GM18909 (cell line): ENCODE measurements around the gene LRRC8B.

Experiments used
- ATAC-seq: cut with Tn5 transposase; IDR thresholded peaks from one replicate; pipeline ENCODE4 v1.9.1; 2021; ENCODE audit warnings: mild to moderate bottlenecking; ENCODE audit not compliant: unreplicated experiment, poor library complexity

The LRRC8B gene

GRCh38 chr1:89546082-89546889, 21.7 kb downstream of the LRRC8B start:
- ATAC-seq: no peak

- ATAC-seq: no peak
Observed at GRCh38 chr1:89546934-89547562, 22.4 kb downstream of the LRRC8B start.

GRCh38 chr1:89547563-89548116, 23.0 kb downstream of the LRRC8B start:
- ATAC-seq: no peak

- ATAC-seq: no peak
Observed at GRCh38 chr1:89548122-89548857, 23.7 kb downstream of the LRRC8B start.

- ATAC-seq: no peak
Observed at GRCh38 chr1:89550995-89551394, 26.4 kb downstream of the LRRC8B start.

GRCh38 chr1:89552471-89553081, 27.9 kb downstream of the LRRC8B start:
- peak; percentile 85 for ATAC-seq

GRCh38 chr1:89553157-89553556, 28.5 kb downstream of the LRRC8B start:
- no peak for ATAC-seq

- ATAC-seq: no peak
Observed at GRCh38 chr1:89555550-89555949, 30.9 kb downstream of the LRRC8B start.

- ATAC-seq: no peak
Observed at GRCh38 chr1:89556726-89557444, 32.3 kb downstream of the LRRC8B start.

GRCh38 chr1:89557445-89557825, 32.8 kb downstream of the LRRC8B start:
- ATAC-seq: no peak

- ATAC-seq: no peak
Observed at GRCh38 chr1:89557956-89558355, 33.3 kb downstream of the LRRC8B start.

- ATAC-seq: no peak
Observed at GRCh38 chr1:89563957-89564604, 39.5 kb downstream of the LRRC8B start.

GRCh38 chr1:89565521-89565920, 40.9 kb downstream of the LRRC8B start:
- no peak for ATAC-seq

- no peak for ATAC-seq
Observed at GRCh38 chr1:89566761-89567174, 42.1 kb downstream of the LRRC8B start.

- ATAC-seq: no peak
Observed at GRCh38 chr1:89567797-89568196, 43.2 kb downstream of the LRRC8B start.

- no peak for ATAC-seq
Observed at GRCh38 chr1:89573410-89573809, 48.8 kb downstream of the LRRC8B start.

- ATAC-seq: no peak
Observed at GRCh38 chr1:89574621-89575020, 50.0 kb downstream of the LRRC8B start.

- no peak for ATAC-seq
Observed at GRCh38 chr1:89575207-89575606, 50.6 kb downstream of the LRRC8B start.

- ATAC-seq: no peak
Observed at GRCh38 chr1:89576013-89576412, 51.4 kb downstream of the LRRC8B start.
